GM12873 (cell line): ENCODE results near the gene LRP1B.

Experiments
- TF ChIP-seq, protein P1 (sequence below): IDR thresholded peaks from 2 replicates; pipeline ENCODE4 v1.5.1; 2012; ENCODE audit warnings: low read depth, mild to moderate bottlenecking, moderate library complexity, low read length, control low read depth; ENCODE audit not compliant: insufficient read depth; ENCODE audit errors: missing control alignments

The LRP1B gene

DNA sequence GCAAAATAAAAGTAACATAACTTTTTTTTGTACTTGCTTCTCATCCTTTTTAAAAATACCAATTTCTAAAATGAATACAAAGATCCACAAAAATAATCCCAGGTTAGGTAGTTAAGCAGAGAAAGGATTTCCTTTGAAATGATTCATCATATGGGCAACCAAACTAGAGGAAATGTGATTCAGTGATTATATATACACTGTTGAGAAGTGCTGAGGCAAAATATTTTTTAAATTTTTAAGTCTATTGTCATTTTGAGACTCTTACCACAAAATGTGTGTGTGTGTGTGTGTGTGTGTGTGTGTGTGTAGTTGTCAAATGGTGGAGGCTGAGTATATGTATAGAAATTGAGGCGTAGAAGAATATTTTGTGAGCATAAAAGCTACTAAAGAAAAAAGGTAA, 1075.3 kb downstream of the LRP1B start:
- TF ChIP-seq, protein P1, sequence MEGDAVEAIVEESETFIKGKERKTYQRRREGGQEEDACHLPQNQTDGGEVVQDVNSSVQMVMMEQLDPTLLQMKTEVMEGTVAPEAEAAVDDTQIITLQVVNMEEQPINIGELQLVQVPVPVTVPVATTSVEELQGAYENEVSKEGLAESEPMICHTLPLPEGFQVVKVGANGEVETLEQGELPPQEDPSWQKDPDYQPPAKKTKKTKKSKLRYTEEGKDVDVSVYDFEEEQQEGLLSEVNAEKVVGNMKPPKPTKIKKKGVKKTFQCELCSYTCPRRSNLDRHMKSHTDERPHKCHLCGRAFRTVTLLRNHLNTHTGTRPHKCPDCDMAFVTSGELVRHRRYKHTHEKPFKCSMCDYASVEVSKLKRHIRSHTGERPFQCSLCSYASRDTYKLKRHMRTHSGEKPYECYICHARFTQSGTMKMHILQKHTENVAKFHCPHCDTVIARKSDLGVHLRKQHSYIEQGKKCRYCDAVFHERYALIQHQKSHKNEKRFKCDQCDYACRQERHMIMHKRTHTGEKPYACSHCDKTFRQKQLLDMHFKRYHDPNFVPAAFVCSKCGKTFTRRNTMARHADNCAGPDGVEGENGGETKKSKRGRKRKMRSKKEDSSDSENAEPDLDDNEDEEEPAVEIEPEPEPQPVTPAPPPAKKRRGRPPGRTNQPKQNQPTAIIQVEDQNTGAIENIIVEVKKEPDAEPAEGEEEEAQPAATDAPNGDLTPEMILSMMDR, result no peak

DNA sequence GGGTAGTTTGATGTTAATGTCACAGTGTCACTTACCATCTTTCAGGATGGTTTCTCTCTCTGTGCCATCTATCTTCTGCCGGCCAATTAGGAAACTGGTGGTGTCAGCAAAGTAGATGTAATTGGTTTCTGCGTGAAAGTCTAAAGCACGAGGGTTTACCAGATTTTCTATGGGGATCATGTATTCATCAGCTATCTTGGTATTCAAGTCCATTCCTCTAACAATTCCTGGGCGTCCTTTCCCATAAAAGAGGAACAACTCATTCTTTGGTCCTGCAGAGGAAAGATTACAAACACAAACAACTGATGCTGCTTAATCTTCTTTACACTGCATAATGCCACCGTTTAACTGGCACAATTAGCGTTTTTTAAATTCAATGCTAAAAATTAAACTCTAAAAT, 1081.9 kb downstream of the LRP1B start:
- TF ChIP-seq, protein P1, result no peak

GRCh38 chr2:141041281-141041680, 1089.5 kb downstream of the LRP1B start:
- TF ChIP-seq, protein P1, result no peak

DNA sequence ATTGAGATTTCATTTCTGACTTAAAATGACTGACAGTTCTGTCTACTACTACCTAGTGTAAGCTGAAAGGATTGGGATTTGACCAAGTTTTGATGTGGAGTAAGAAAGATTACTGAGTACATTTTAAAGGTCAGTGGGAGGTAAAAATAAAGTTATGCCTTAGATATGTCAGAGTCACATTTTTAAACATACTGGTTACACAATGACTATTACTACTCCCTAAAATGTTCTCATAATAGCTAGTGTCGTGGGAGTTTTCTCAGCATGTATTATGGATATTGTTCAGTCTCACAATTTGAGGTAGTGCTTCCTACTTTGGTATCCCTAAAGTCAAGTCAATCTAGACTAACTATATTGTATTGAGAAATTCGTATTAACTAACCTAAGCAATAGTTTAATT, 1092.5 kb downstream of the LRP1B start:
- TF ChIP-seq, protein P1, result no peak

DNA sequence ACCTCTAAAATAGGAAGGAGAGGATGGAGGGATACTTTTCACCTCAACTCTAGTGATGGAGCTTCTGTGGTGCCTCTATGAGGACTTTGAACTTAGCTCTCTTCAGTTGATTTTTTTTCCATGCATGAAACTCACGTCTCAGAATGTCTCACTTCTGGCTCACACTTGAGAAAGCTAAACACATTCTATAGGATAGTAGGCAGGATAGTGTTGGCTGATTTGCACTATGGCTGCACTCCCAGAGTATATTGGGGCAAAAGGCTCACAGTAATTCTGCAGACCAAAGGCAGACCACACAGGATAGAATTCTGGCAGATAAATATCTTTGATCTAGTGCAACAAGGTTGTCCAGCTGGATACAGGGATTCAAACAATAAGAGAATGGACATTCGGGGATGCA, 1093.5 kb downstream of the LRP1B start:
- TF ChIP-seq, protein P1, result no peak

DNA sequence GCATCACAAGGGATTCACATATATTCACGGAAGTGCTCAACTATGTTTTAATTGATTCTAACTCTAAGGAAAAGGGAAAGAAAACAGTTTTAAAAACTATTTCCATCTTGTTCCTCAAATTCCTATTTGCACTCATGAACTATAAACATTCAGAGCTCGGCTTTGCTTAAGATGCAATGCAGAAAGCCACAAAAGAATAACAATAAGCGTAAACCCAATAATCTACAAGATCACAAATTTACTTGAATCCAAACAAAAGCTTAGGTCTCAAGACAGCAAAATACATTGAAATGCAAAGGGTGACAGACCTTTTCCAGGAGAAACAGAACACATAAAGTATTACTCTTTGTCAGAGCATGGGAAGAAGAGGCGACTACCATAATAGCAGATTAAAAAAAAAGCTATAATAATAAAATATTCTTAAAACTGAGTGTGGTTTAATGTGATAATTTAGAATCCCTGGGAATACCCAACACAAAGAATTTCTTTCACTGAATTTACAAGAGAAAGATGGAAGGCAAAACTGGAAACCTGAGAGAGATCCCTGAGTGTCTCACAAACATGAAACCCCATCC, 1094.9 kb downstream of the LRP1B start:
- TF ChIP-seq, protein P1, result no peak

- TF ChIP-seq, protein P1, result no peak
Measured at GRCh38 chr2:141029428-141030078, 1101.3 kb downstream of the LRP1B start.
